ENCODE results near the gene CHCHD6. TPM values are rescaled to one million over a fixed set of nuclear protein-coding genes. Genes with fewer than 3 reads are reported as not detected.

Gene CHCHD6
- total RNA-seq, 1 experiment from 2014 or later = 33.0 TPM

GRCh38 chr3:126743781-126744180 is 39.7 kb downstream of the CHCHD6 start:
- H3K9me3 ChIP-seq (ENCODE audit: low read length) = no peaks in the 10 kb centered on the region
- H3K36me3 ChIP-seq (ENCODE audit: low read depth, low read length) = no peaks in the 10 kb centered on the region; the same call in 1 of the 2 replicates
- ChIA-PET POLR2A (ENCODE audit: unreplicated experiment) (no interaction called here), CTCF (no interaction called here)
- H3K27ac ChIP-seq (ENCODE audit: low read length) = no peak overlapping the region
- H3K27me3 ChIP-seq (ENCODE audit: low read length) = no peaks in the 10 kb centered on the region
- no peaks in the 10 kb centered on the region for H3K9me2 ChIP-seq (replicated peaks; ENCODE audit: low read length)
- no peaks in the 10 kb centered on the region for H3K4me1 ChIP-seq (ENCODE audit: insufficient read depth, low read length)
- TF ChIP-seq EZH2 (IDR thresholded peaks at IDR 0.05; ENCODE audit: low read length, unreplicated experiment) = no peak
- no peak for TF ChIP-seq CTCF (conservative IDR thresholded peaks at IDR 0.05; ENCODE audit: low read depth, low read length)
- no peak for TF ChIP-seq EZH2phosphoT487 (IDR thresholded peaks at IDR 0.05; ENCODE audit: borderline replicate concordance, low read length)
- H3K4me3 ChIP-seq (ENCODE audit: low read length) = no peak overlapping the region
- intact Hi-C loops (cut with micrococcal nuclease) = no loop called here
- H3K79me2 ChIP-seq (ENCODE audit: low read length) = no peaks in the 10 kb centered on the region
- no peak overlapping the region for H3K9ac ChIP-seq (ENCODE audit: low read length)
- no peaks in the 10 kb centered on the region for H3F3A ChIP-seq (ENCODE audit: low read length, unreplicated experiment)
- H4K20me1 ChIP-seq (ENCODE audit: low read length) = no peaks in the 10 kb centered on the region
- DNase-seq (no peak), ATAC-seq (no peak)
- BruUV-seq (replicated peaks) = no TSS peak
- H2AFZ ChIP-seq (ENCODE audit: low read length) = no peak overlapping the region
- no peak overlapping the region for H3K4me2 ChIP-seq (ENCODE audit: low read length)

GRCh38 chr3:126745760-126746394 is 41.8 kb downstream of the CHCHD6 start:
- POLR2A ChIA-PET (ENCODE audit: unreplicated experiment) = no interaction called here
- Histone ChIP-seq H3K36me3 (ENCODE audit: low read depth, low read length) (no peaks in the 10 kb centered on the region), H3K27ac (ENCODE audit: low read length) (no peak overlapping the region), H3K4me3 (ENCODE audit: low read length) (no peak overlapping the region), H3K79me2 (ENCODE audit: low read length) (no peaks in the 10 kb centered on the region), H4K20me1 (ENCODE audit: low read length) (no peaks in the 10 kb centered on the region), H3K27me3 (ENCODE audit: low read length) (no peaks in the 10 kb centered on the region), H3K9ac (ENCODE audit: low read length) (no peak overlapping the region), H3K9me2 (replicated peaks; ENCODE audit: low read length) (no peaks in the 10 kb centered on the region), H3K9me3 (ENCODE audit: low read length) (no peaks in the 10 kb centered on the region), H3K4me1 (ENCODE audit: insufficient read depth, low read length) (no peaks in the 10 kb centered on the region), H2AFZ (ENCODE audit: low read length) (no peak overlapping the region), H3K4me2 (ENCODE audit: low read length) (no peak overlapping the region), H3F3A (ENCODE audit: low read length, unreplicated experiment) (no peaks in the 10 kb centered on the region)
- DNase-seq (no peak), ATAC-seq (no peak)
- intact Hi-C loops (cut with micrococcal nuclease) = no loop called here
- TF ChIP-seq EZH2 (IDR thresholded peaks at IDR 0.05; ENCODE audit: low read length, unreplicated experiment) (no peak), EZH2phosphoT487 (IDR thresholded peaks at IDR 0.05; ENCODE audit: borderline replicate concordance, low read length) (no peak), CTCF (conservative IDR thresholded peaks at IDR 0.05; ENCODE audit: low read depth, low read length) (no peak)
- BruUV-seq (replicated peaks) = no TSS peak
- CTCF ChIA-PET = no interaction called here

- no peak for TF ChIP-seq EZH2 (IDR thresholded peaks at IDR 0.05; ENCODE audit: low read length, unreplicated experiment)
- TF ChIP-seq EZH2phosphoT487 (IDR thresholded peaks at IDR 0.05; ENCODE audit: borderline replicate concordance, low read length) = no peak
- TF ChIP-seq CTCF (conservative IDR thresholded peaks at IDR 0.05; ENCODE audit: low read depth, low read length) = no peak
- Histone ChIP-seq H3K9ac (ENCODE audit: low read length) (no peak overlapping the region), H3K9me3 (ENCODE audit: low read length) (no peaks in the 10 kb centered on the region), H3K79me2 (ENCODE audit: low read length) (no peaks in the 10 kb centered on the region), H3K9me2 (replicated peaks; ENCODE audit: low read length) (no peaks in the 10 kb centered on the region), H3F3A (ENCODE audit: low read length, unreplicated experiment) (no peaks in the 10 kb centered on the region), H3K36me3 (ENCODE audit: low read depth, low read length) (no peaks in the 10 kb centered on the region), H3K27me3 (ENCODE audit: low read length) (no peaks in the 10 kb centered on the region), H3K4me1 (ENCODE audit: insufficient read depth, low read length) (no peaks in the 10 kb centered on the region), H3K4me3 (ENCODE audit: low read length) (no peak overlapping the region), H4K20me1 (ENCODE audit: low read length) (no peaks in the 10 kb centered on the region), H3K4me2 (ENCODE audit: low read length) (no peak overlapping the region), H2AFZ (ENCODE audit: low read length) (no peak overlapping the region), H3K27ac (ENCODE audit: low read length) (no peak overlapping the region)
- peak; percentile 3 for DNase-seq
- intact Hi-C loops (cut with micrococcal nuclease) = no loop called here
- no TSS peak for BruUV-seq (replicated peaks)
- ChIA-PET CTCF (no interaction called here), POLR2A (ENCODE audit: unreplicated experiment) (no interaction called here)
- ATAC-seq = no peak
These were observed 42.5 kb downstream of the CHCHD6 start for GRCh38 chr3:126746395-126747177.

Data from PC-3 (cell line).